HG03139 (cell line): ENCODE measurements around the gene PPIB.
"Not testable (repeated sequence)": the region's sequence is repeated elsewhere in the genome, so short reads cannot be mapped to it uniquely, and the experiment has no call there.

Experiments used
- ATAC-seq: cut with Tn5 transposase; IDR thresholded peaks from one replicate; pipeline ENCODE4 v1.9.1; 2021; ENCODE audit not compliant: unreplicated experiment

PPIB gene

GRCh38 chr15:64110950-64111678, 51.7 kb downstream of the PPIB start:
- ATAC-seq: no peak

- not testable (repeated sequence) for ATAC-seq
These were observed 52.6 kb downstream of the PPIB start for GRCh38 chr15:64110108-64110701.

GRCh38 chr15:64107337-64107736, 55.5 kb downstream of the PPIB start:
- ATAC-seq: no peak
